ENCODE data around the gene SCLY. TPM values are rescaled to one million over a fixed set of nuclear protein-coding genes. Genes with fewer than 3 reads are reported as not detected.

Gene SCLY
- total RNA-seq, 2 donors from 2014 or later, result 10.2 to 36.9 TPM

DNA sequence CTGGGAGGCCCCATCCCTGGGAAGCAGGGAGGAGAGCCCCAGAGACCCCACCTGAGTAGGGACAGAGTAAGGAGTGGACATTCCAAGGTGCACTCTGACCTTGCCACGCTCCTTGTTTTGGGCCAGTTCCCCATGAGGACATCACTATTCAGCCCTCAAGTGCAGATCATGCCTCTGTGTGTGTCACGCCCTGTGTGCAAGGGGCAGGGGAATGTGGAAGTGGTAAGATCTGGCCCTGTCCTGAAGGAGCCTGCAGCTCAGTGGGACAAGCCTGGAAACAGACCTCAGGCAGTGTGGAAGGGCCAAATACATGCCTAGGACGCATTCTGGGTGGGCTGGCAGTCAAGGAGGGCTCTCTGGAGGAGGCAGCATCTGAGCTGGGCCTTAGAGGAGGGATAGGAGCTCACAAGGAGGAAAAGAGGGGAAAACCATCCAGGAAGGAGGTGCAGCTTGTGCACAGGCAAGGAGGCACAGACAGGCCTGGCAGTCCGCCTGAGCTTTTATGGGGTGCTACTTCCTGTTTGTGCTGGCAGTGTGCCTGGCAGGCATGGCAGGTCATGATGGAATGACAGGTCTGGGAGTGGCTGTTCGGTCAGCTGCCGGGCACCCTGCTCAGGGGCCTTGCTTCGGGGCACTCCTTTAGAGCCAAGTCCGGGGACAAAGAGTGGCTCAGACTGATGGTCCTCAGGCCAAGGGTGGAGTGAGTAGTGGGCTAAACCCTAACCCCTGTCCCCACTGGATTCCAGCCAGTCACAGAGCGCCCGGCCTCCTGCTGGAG is 80.9 kb downstream of the SCLY start:
- intact Hi-C loops (cut with DNase I), result no loop called here
- no peaks in the 10 kb centered on the region for H3K9me3 ChIP-seq
- no peak overlapping the region for H3K4me3 ChIP-seq
- H3K27me3 ChIP-seq, result no peaks in the 10 kb centered on the region
- TF ChIP-seq, protein P1, sequence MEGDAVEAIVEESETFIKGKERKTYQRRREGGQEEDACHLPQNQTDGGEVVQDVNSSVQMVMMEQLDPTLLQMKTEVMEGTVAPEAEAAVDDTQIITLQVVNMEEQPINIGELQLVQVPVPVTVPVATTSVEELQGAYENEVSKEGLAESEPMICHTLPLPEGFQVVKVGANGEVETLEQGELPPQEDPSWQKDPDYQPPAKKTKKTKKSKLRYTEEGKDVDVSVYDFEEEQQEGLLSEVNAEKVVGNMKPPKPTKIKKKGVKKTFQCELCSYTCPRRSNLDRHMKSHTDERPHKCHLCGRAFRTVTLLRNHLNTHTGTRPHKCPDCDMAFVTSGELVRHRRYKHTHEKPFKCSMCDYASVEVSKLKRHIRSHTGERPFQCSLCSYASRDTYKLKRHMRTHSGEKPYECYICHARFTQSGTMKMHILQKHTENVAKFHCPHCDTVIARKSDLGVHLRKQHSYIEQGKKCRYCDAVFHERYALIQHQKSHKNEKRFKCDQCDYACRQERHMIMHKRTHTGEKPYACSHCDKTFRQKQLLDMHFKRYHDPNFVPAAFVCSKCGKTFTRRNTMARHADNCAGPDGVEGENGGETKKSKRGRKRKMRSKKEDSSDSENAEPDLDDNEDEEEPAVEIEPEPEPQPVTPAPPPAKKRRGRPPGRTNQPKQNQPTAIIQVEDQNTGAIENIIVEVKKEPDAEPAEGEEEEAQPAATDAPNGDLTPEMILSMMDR (IDR thresholded peaks at IDR 0.05), result no peak
- H3K9ac ChIP-seq (ENCODE audit: low read depth in 2 of 2, low read length in 2 of 2), result no peak overlapping the region
- DNase-seq, result peak; percentile 94
- H3K36me3 ChIP-seq, result no peaks in the 10 kb centered on the region
- no peak overlapping the region for H3K27ac ChIP-seq
- H3K4me1 ChIP-seq, result peaks cover 7% of the 10 kb centered on the region

DNA sequence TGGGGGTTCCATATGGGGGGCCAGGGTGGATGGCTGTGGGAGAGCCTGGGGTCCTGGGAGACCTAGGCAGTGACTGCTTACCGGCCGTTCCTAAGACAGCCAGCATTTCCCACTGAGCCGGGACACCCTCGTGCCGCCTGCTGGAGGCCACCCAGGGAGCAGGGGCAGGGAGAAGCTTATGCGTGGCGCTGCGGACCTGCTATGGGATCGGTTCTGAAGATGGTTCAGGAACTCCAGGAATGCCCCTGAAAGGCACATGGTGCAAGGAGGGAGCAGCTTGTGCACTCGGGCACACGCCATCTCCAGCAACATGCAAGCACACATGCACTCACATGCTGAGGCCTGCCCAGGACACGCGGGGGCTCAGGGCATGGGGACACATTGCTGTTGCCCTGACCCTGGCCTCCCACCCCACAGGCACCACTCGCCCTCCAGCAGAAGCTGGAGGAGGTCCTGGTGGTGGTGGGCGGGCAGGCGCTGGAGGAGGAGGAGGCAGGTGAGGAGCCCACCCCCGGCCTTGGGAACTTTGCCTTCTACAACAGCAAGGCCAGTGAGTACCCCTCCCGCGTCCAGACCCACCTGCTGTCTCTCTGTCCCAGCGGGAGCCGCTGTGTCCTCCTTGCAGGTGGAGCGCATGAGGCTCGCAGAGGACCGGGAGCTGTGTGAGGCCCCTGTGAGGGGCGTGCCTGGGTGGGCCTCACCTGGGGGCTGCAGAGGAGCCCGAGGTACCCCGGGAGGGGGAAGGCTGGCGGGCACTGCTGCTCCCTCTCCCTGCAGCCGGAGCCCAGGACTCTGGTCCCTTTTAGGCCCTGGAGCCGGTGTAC is 81.8 kb downstream of the SCLY start:
- Histone ChIP-seq H3K4me1 (peaks cover 7% of the 10 kb centered on the region), H3K9ac (ENCODE audit: low read depth in 2 of 2, low read length in 2 of 2) (no peak overlapping the region), H3K27ac (no peak overlapping the region), H3K9me3 (no peaks in the 10 kb centered on the region), H3K27me3 (no peaks in the 10 kb centered on the region), H3K4me3 (no peak overlapping the region), H3K36me3 (no peaks in the 10 kb centered on the region)
- intact Hi-C loops (cut with DNase I), result no loop called here
- DNase-seq, result no peak
- TF ChIP-seq, protein P1 (IDR thresholded peaks at IDR 0.05), result no peak

DNA sequence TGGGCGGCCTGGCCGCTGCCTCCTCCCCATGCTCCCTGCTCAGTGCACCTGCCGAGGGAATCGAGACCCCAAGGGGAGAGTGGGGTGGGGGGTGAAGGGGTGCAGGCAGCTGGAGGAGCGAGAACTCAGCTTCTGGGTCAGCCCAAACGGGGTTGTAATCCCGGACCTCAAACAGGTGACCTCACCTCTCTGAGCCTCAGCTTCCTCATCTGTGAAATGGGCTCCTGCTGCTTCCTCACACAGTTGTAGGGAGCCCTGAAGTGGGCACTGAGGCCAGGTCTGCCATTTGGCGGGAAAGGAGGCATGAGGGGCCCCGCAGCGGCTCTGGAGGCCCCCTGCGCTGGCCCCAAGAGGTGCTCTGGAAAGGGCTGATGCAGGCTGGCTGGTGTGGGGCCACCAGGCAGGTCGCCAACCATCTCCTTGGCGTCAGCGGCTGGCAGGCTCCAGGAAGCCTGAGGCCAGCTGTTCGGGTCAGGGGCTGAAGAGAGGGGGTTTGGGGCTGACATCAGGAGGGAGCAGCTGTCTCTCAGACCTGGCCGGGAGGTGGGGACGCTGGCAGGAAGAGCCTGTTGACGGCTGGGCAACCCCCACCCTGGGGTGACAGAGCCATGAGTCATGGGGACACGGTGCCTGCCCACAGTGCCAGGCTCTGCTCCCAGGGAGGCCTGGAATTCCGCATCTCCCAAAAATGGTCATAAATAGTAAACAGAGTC is 82.6 kb downstream of the SCLY start:
- H3K36me3 ChIP-seq, result no peaks in the 10 kb centered on the region
- H3K4me3 ChIP-seq, result no peak overlapping the region
- no peak for DNase-seq
- intact Hi-C loops (cut with DNase I), result no loop called here
- TF ChIP-seq, protein P1 (IDR thresholded peaks at IDR 0.05), result no peak
- H3K27me3 ChIP-seq, result no peaks in the 10 kb centered on the region
- H3K9ac ChIP-seq (ENCODE audit: low read depth in 2 of 2, low read length in 2 of 2), result no peak overlapping the region
- H3K27ac ChIP-seq, result no peak overlapping the region
- H3K9me3 ChIP-seq, result no peaks in the 10 kb centered on the region
- H3K4me1 ChIP-seq, result peaks cover 7% of the 10 kb centered on the region

DNA sequence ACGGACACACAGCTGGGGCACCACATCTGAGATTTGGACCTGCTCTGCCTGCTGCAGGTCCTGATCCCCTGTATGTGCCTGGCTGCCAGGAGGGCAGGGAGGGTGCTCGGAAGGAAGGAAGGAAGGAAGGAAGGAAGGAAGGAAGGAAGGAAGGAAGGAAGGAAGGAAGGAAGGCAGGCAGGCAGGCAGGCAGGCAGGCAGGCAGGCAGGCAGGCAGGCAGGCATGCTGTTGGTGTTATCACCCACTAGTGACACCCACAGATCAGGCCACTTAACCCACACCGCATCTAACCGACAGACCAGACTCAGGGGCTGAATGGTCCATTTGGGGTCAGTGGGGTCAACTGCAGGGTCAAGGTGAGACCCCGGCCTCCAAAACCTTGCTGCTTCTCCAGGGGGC is 83.5 kb downstream of the SCLY start:
- no peak for DNase-seq
- H3K4me1 ChIP-seq, result peaks cover 7% of the 10 kb centered on the region
- H3K4me3 ChIP-seq, result no peak overlapping the region
- intact Hi-C loops (cut with DNase I), result no loop called here
- H3K9ac ChIP-seq (ENCODE audit: low read depth in 2 of 2, low read length in 2 of 2), result no peak overlapping the region
- TF ChIP-seq, protein P1 (IDR thresholded peaks at IDR 0.05), result no peak
- H3K27ac ChIP-seq, result no peak overlapping the region
- H3K36me3 ChIP-seq, result no peaks in the 10 kb centered on the region
- no peaks in the 10 kb centered on the region for H3K9me3 ChIP-seq
- H3K27me3 ChIP-seq, result no peaks in the 10 kb centered on the region

DNA sequence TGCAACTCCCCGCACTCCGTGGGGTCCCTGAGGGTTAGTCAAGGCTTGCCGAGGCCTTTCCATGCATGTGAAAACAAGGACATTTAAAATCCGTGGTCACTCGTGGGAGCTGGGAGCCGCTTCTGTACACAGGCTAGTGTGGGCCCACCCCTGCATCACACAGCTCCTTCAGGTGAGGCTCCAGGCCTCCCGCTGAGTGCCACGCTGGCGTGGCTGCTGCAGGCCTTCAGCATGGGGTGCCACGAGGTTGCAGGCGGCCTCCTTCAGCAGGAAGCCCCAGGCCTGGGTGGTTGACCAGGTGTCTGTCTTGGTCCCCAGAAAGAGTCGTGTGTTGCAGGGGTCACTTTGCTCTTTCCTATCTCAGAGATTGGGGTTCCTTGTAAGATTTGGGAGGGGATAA is 84.2 kb downstream of the SCLY start:
- Histone ChIP-seq H3K36me3 (no peaks in the 10 kb centered on the region), H3K4me3 (no peak overlapping the region), H3K27ac (no peak overlapping the region), H3K27me3 (no peaks in the 10 kb centered on the region), H3K4me1 (peaks cover 7% of the 10 kb centered on the region), H3K9me3 (no peaks in the 10 kb centered on the region), H3K9ac (ENCODE audit: low read depth in 2 of 2, low read length in 2 of 2) (no peak overlapping the region)
- intact Hi-C loops (cut with DNase I), result no loop called here
- TF ChIP-seq, protein P1 (IDR thresholded peaks at IDR 0.05), result no peak
- DNase-seq, result no peak
